K562 (cell line): ENCODE data around the gene QSOX2. TPM values are rescaled to one million over a fixed set of nuclear protein-coding genes. Genes with fewer than 3 reads are reported as not detected.

Experiments used
- ATAC-seq: fragments of 200-7000 bp; cut with Tn5 transposase; 3 replicates; pipeline ENCODE4 v1.9.1; 2020; ENCODE audit warnings: moderate library complexity
- BruUV-seq: library from RNA; stranded (reverse); fragments of 400-500 nt; replicated peaks from 2 replicates; lab custom pipeline; 2021; lab: Mats Ljungman, UMichigan
- CTCF ChIA-PET: fragments of 300-600 bp; formaldehyde crosslinking; extraction: SDS; loops from one replicate; lab custom pipeline; 2021; ENCODE audit warnings: low intra/inter-chr PET ratio; lab: Yijun Ruan, JAX
- POLR2A ChIA-PET: fragments of 300-600, 350-650 bp; sonication (Branson Sonifier 250); formaldehyde crosslinking; extraction: SDS; loops from one replicate; lab custom pipeline; 2021; ENCODE audit warnings: antibody characterized with exemption, inconsistent platforms; lab: Yijun Ruan, JAX
- DNase-seq, 4 experiments: peaks; one replicate each; pipeline versions ENCODE4 v3.0.0 to v3.0.0-alpha.2; 2011 to 2018; ENCODE audit warnings: low spot score in 3 of 4, mixed read lengths in 3 of 4; ENCODE audit errors: extremely low read depth in 1 of 4
- FAIRE-seq: peaks from 2 replicates; lab custom pipeline; 2011; peaks lifted over from hg19 to GRCh38; lab: Jason Lieb, UNC
- H2AFZ ChIP-seq: 2 replicates; pipeline ENCODE4 v1.6.0; 2011; ENCODE audit warnings: low read depth, low read length, control low read depth, inconsistent platforms
- H3K27ac ChIP-seq: fragments of 200-600 bp; 3 replicates; pipeline ENCODE4 v1.8.0; 2011; ENCODE audit warnings: low read depth, mild to moderate bottlenecking, control low read depth, inconsistent platforms, low read length, moderate library complexity, mixed read lengths; ENCODE audit errors: extremely low read depth
- H3K27me3 ChIP-seq, 2 experiments: fragments of 300-600 bp in 1 of 2; 2 replicates in 1 of 2; 3 replicates in 1 of 2; pipeline versions ENCODE4 v1.6.0 to v1.8.0; 2011; ENCODE audit warnings: inconsistent platforms in 2 of 2, low read length in 2 of 2, mild to moderate bottlenecking in 1 of 2, mixed read lengths in 1 of 2, moderate library complexity in 1 of 2; ENCODE audit not compliant: control insufficient read depth in 2 of 2, insufficient read depth in 2 of 2
- H3K36me3 ChIP-seq: fragments of 300-600 bp; 3 replicates; pipeline ENCODE4 v1.8.0; 2011; ENCODE audit warnings: mild to moderate bottlenecking, low read length, inconsistent platforms; ENCODE audit not compliant: control insufficient read depth, insufficient read depth
- H3K4me1 ChIP-seq, 2 experiments: fragments of 200-600 bp in 1 of 2; replicated peaks in 1 of 2; 2 replicates in 1 of 2; 3 replicates in 1 of 2; pipeline versions ENCODE4 v1.5.1 to v1.8.0; 2011; ENCODE audit warnings: inconsistent platforms in 2 of 2, low read length in 2 of 2, mild to moderate bottlenecking in 1 of 2, mixed read lengths in 1 of 2, moderate library complexity in 1 of 2; ENCODE audit not compliant: control insufficient read depth in 2 of 2, insufficient read depth in 2 of 2
- H3K4me2 ChIP-seq: 2 replicates; pipeline ENCODE4 v1.6.1; 2011; ENCODE audit warnings: low read length, control low read depth, inconsistent platforms, mixed read lengths; ENCODE audit not compliant: insufficient read depth
- H3K4me3 ChIP-seq: fragments of 200-600 bp; sonication (generic), shearing (Covaris generic); 2 replicates; pipeline ENCODE4 v1.5.1; 2016; ENCODE audit warnings: control low read depth, inconsistent platforms
- H3K79me2 ChIP-seq: fragments of 200-600 bp; 3 replicates; pipeline ENCODE4 v1.8.0; 2011; ENCODE audit warnings: low read length, inconsistent platforms; ENCODE audit not compliant: control insufficient read depth, insufficient read depth
- H3K9ac ChIP-seq, 2 experiments: 2 replicates each; pipeline versions ENCODE4 v1.6.0 to v1.6.1; 2011; ENCODE audit warnings: low read depth in 2 of 2, low read length in 2 of 2, control low read depth in 1 of 2, inconsistent platforms in 1 of 2, mild to moderate bottlenecking in 1 of 2, mixed read lengths in 1 of 2; ENCODE audit not compliant: insufficient read depth in 1 of 2
- H3K9me1 ChIP-seq: one replicate; pipeline ENCODE4 v1.6.0; 2011; ENCODE audit warnings: inconsistent platforms, mild to moderate bottlenecking, low read length, moderate library complexity; ENCODE audit not compliant: control insufficient read depth, insufficient read depth
- H3K9me3 ChIP-seq: replicated peaks from 2 replicates; pipeline ENCODE4 v1.5.1; 2011; ENCODE audit warnings: low read depth, low read length, inconsistent platforms; ENCODE audit not compliant: control insufficient read depth, insufficient read depth
- H4K20me1 ChIP-seq: replicated peaks from 2 replicates; pipeline ENCODE4 v1.6.1; 2011; ENCODE audit warnings: low read length, inconsistent platforms, mixed read lengths; ENCODE audit not compliant: control insufficient read depth, insufficient read depth
- HDAC3 ChIP-seq: fragments of 450-650 bp; IDR thresholded peaks from 2 replicates; pipeline ENCODE4 v1.6.1; 2018; ENCODE audit warnings: borderline replicate concordance, mild to moderate bottlenecking, moderate library complexity; ENCODE audit not compliant: partially characterized antibody
- HES1 ChIP-seq: fragments of 450-650 bp; IDR thresholded peaks from 2 replicates; pipeline ENCODE4 v1.6.1; 2016; ENCODE audit warnings: low read depth, mild to moderate bottlenecking, moderate library complexity
- MAFF ChIP-seq: IDR thresholded peaks from 2 replicates; pipeline ENCODE4 v1.6.1; 2012; ENCODE audit warnings: low read length, improper control_type of control experiment
- MCM5 ChIP-seq: fragments of 450-650 bp; IDR thresholded peaks from 2 replicates; pipeline ENCODE4 v1.6.1; 2016; ENCODE audit warnings: low read depth
- MED1 ChIP-seq: sonication (generic); formaldehyde crosslinking; IDR thresholded peaks from 2 replicates; pipeline ENCODE4 v1.8.1; 2023; ENCODE audit warnings: missing genetic modification reagents, borderline replicate concordance
- RB1 ChIP-seq: fragments of 450-650 bp; IDR thresholded peaks from 2 replicates; pipeline ENCODE4 v1.6.1; 2017; ENCODE audit warnings: low read depth, mild to moderate bottlenecking
- SIN3A ChIP-seq, 2 experiments: fragments of 150-350 bp in 1 of 2; IDR thresholded peaks; 2 replicates each; pipeline ENCODE4 v1.6.1; 2011 to 2016; ENCODE audit warnings: borderline replicate concordance in 2 of 2, low read depth in 2 of 2, low read length in 2 of 2, mild to moderate bottlenecking in 2 of 2, moderate library complexity in 2 of 2; ENCODE audit not compliant: control insufficient read depth in 1 of 2
- THRAP3 ChIP-seq: fragments of 450-650 bp; IDR thresholded peaks from 2 replicates; pipeline ENCODE4 v1.6.1; 2016; ENCODE audit warnings: mild to moderate bottlenecking, inconsistent platforms, borderline replicate concordance
- ZC3H4 ChIP-seq: sonication (generic); formaldehyde crosslinking; IDR thresholded peaks from 2 replicates; pipeline ENCODE4 v1.9.0; 2021; ENCODE audit warnings: missing genetic modification reagents, borderline replicate concordance
- ZNF584 ChIP-seq: fragments of 200-800 bp; sonication (Bioruptor generic); IDR thresholded peaks from 2 replicates; pipeline ENCODE4 v1.6.1; 2016; ENCODE audit warnings: low read depth, mild to moderate bottlenecking, missing genetic modification characterization, missing compliant biosample characterization
- WGBS: fragments of 100-300 bp; shearing (Covaris generic); methylation state at CpG from one replicate; pipeline ENCODE4 v1.1.6; 2016; ENCODE audit warnings: low coverage, mixed read lengths; ENCODE audit not compliant: insufficient coverage; ENCODE audit errors: missing lambda C conversion rate; 5-methylcytosine and 5-hydroxymethylcytosine counted together
- in situ Hi-C: fragments of 300-500 bp; cut with MboI; formaldehyde crosslinking; loops from 4 replicates; pipeline ENCODE4 v1.15.0; 2018; ENCODE audit warnings: inconsistent platforms, mixed read lengths
- intact Hi-C: fragments of 100-400 bp; cut with micrococcal nuclease; formaldehyde crosslinking; loops from 2 replicates; pipeline ENCODE4 v1.14.2; 2022
- polyA plus RNA-seq, 8 experiments: library from polyadenylated mRNA; depleted of rRNA in 4 of 8; stranded (reverse) in 5 of 8; unstranded in 3 of 8; fragments of >200 nt; fragmentation: Nextera tagmentation in 2 of 8; fragmentation: Illumina TruSeq in 1 of 8; extraction: Ambion mirVana in 2 of 8; extraction: Trizol in 1 of 8; gene quantifications; 2 replicates each; pipeline versions ENCODE4 v1.2.1 to v1.2.3, GENCODE V29; 2011 to 2014; ENCODE audit warnings: inconsistent platforms in 1 of 8, missing spikeins in 1 of 8
- total RNA-seq, 7 experiments: library from RNA; depleted of rRNA in 6 of 7; stranded (reverse); fragments of >200 nt in 6 of 7; fragmentation: Illumina TruSeq in 2 of 7; extraction: Trizol in 2 of 7; gene quantifications; 2 replicates each; pipeline versions ENCODE4 v1.2.1 to v1.2.3, GENCODE V29; 2011 to 2021; ENCODE audit warnings: low replicate concordance in 1 of 7

The QSOX2 gene
- total and polyA plus RNA-seq, 9 of the 15 experiments (the other 6 are each of a cell fraction or from before 2014, with no cell fraction given): 0.51 to 23.7 (median 12.7) TPM

GRCh38 chr9:136219276-136219675 lies 26.3 kb downstream of the QSOX2 start:
- FAIRE-seq (no peak), DNase-seq (no peak), ATAC-seq (no peak)
- H2AFZ ChIP-seq: no peak overlapping the region
- no peaks in the 10 kb centered on the region for H3K27me3 ChIP-seq
- H3K9ac ChIP-seq: no peak overlapping the region
- H3K9me1 ChIP-seq: peaks cover 3% of the 10 kb centered on the region
- ChIA-PET CTCF (no interaction called here), POLR2A (interaction anchor here (0.7 to 1.6 kb wide), 4 partner anchors 9 to 407 kb away, joined by 3 to 6 read pairs (median 4); no protein-coding TSS in a partner anchor)
- H3K27ac ChIP-seq: no peak overlapping the region
- TF ChIP-seq HDAC3: no peak
- no peak for TF ChIP-seq RB1
- TF ChIP-seq ZNF584 (CRISPR knock-in tag): no peak
- no peak for TF ChIP-seq HES1
- TF ChIP-seq SIN3A (IDR thresholded peaks at IDR 0.05; ENCODE audit: borderline replicate concordance in 2 of 2, control insufficient read depth in 1 of 2, low read depth in 2 of 2, low read length in 2 of 2): no peak
- TF ChIP-seq MCM5: no peak
- TF ChIP-seq MAFF: no peak
- no peak for TF ChIP-seq MED1
- TF ChIP-seq ZC3H4 (CRISPR knock-in tag): no peak
- no peak for TF ChIP-seq THRAP3
- BruUV-seq: no TSS peak
- H3K4me2 ChIP-seq: no peak overlapping the region
- in situ Hi-C loops (no loop called here), intact Hi-C loops (no loop called here)
- no peaks in the 10 kb centered on the region for H3K9me3 ChIP-seq
- H3K4me3 ChIP-seq: no peak overlapping the region
- H3K79me2 ChIP-seq: 0 out of 3 replicates have a peak, but pooled peaks cover 6% of the 10 kb centered on the region
- H3K4me1 ChIP-seq: peaks cover 17 to 52% of the 10 kb centered on the region in 2 experiments
- WGBS: 93% methylated on average over 13 of the region's 13 CpGs
- H4K20me1 ChIP-seq: peaks cover 3% of the 10 kb centered on the region
- H3K36me3 ChIP-seq: peaks cover 83% of the 10 kb centered on the region; the same call in 2 of the 3 replicates
